ENCODE data around the gene NCSTN.

- TF ChIP-seq, protein P1, sequence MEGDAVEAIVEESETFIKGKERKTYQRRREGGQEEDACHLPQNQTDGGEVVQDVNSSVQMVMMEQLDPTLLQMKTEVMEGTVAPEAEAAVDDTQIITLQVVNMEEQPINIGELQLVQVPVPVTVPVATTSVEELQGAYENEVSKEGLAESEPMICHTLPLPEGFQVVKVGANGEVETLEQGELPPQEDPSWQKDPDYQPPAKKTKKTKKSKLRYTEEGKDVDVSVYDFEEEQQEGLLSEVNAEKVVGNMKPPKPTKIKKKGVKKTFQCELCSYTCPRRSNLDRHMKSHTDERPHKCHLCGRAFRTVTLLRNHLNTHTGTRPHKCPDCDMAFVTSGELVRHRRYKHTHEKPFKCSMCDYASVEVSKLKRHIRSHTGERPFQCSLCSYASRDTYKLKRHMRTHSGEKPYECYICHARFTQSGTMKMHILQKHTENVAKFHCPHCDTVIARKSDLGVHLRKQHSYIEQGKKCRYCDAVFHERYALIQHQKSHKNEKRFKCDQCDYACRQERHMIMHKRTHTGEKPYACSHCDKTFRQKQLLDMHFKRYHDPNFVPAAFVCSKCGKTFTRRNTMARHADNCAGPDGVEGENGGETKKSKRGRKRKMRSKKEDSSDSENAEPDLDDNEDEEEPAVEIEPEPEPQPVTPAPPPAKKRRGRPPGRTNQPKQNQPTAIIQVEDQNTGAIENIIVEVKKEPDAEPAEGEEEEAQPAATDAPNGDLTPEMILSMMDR (conservative IDR thresholded peaks at IDR 0.05; ENCODE audit: low read depth, low read length) = no peak
- TF ChIP-seq EZH2 (IDR thresholded peaks at IDR 0.05; ENCODE audit: borderline replicate concordance, low read depth, low read length, poor library complexity, severe bottlenecking) = no peak
These were observed 31.3 kb downstream of the NCSTN start for GRCh38 chr1:160374306-160375110.
